GM13976 (cell line): ENCODE data around the gene CCDC148.
A peak's percentile ranks its signal among the peaks of the same experiment; 100 is the strongest.
"Not testable (repeated sequence)": the region's sequence is repeated elsewhere in the genome, so short reads cannot be mapped to it uniquely, and the experiment has no call there.

Experiments
- DNase-seq: peaks from one replicate; pipeline ENCODE4 v3.0.0; 2012; ENCODE audit warnings: low spot score
- CTCF ChIP-seq: IDR thresholded peaks from 2 replicates; pipeline ENCODE4 v1.5.1; 2012; ENCODE audit warnings: borderline replicate concordance, mild to moderate bottlenecking; ENCODE audit not compliant: insufficient read depth; ENCODE audit errors: extremely low read depth, missing control alignments, control extremely low read depth
- in situ Hi-C: fragments of 300-500 bp; cut with MboI; formaldehyde crosslinking; loops from one replicate; pipeline ENCODE4 v1.12.0; 2022; ENCODE audit warnings: low sequenced_read_pairs, mixed read lengths, inconsistent platforms; ENCODE audit not compliant: unreplicated experiment

CCDC148 gene

GRCh38 chr2:158477202-158477601 lies 20.6 kb upstream of the CCDC148 start:
- TF ChIP-seq CTCF, result no peak
- in situ Hi-C loops, result no loop called here

GRCh38 chr2:158474526-158475011 lies 18.0 kb upstream of the CCDC148 start:
- DNase-seq, result not testable (repeated sequence)
- in situ Hi-C loops, result loop anchor here (25.0 kb wide), 1 partner anchor 263 kb away; no protein-coding TSS in a partner anchor

More at GRCh38 chr2:158477202-158477601, 20.6 kb upstream of the CCDC148 start:
- no peak for DNase-seq

DNA sequence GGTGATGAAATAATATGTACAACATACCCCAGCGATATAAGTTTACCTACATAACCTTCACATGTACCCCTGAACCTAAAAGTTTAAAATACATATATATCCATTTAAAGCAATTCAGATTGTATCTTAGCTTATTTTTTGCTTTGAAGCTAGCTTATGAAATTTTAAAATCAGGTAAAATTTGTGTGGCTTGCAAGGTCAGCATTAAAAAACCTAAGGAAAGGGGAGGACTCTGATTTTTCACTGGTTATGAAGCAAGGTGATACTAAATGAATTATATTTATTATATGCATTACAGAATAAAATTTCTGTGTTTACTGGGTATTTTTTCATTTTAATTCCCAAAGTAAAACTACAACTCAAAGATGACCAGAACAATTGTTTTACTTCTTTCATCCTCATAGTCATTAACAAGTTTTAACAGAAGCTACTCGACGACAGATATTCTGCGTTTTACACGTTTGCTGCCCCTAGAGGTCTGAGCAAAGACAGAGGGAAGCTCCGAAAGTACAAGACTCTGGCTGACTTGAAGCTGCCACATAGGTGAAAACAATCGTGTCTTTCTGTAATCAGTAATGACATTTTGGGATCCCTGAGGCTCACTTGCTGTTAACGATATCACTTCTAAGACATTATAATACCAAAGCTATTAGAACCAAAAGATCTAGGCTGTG lies 17.3 kb upstream of the CCDC148 start:
- in situ Hi-C loops, result loop anchor here (25.0 kb wide), 1 partner anchor 263 kb away; no protein-coding TSS in a partner anchor
- no peak for TF ChIP-seq CTCF

GRCh38 chr2:158473300-158473699 lies 16.7 kb upstream of the CCDC148 start:
- DNase-seq, result not testable (repeated sequence)
- in situ Hi-C loops, result loop anchor here (25.0 kb wide), 1 partner anchor 264 kb away; no protein-coding TSS in a partner anchor

More for the DNA sequence above, 17.3 kb upstream of the CCDC148 start:
- no peak for DNase-seq

DNA sequence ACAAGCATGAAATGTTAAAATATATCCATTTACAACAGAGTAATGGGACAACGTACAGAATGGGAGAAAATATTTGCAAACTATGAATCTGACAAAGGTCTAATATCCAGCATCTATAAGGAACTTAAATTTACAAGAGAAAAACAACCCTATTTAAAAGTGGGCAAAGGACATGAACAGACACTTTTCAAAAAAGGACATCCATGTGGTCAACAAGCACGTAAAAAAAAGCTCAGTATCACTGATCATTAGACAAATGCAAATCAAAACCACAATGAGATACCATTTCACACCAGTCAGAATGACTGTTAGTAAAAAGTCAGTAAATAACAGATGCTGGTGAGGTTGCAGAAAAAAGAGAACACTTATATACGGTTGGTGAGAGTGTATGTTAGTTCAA lies 16.3 kb upstream of the CCDC148 start:
- DNase-seq, result not testable (repeated sequence)
- in situ Hi-C loops, result loop anchor here (25.0 kb wide), 1 partner anchor 264 kb away; no protein-coding TSS in a partner anchor

GRCh38 chr2:158467248-158467647 lies 10.7 kb upstream of the CCDC148 start:
- no peak for DNase-seq
- no peak for TF ChIP-seq CTCF
- in situ Hi-C loops, result loop anchor here (25.0 kb wide), 1 partner anchor 270 kb away; no protein-coding TSS in a partner anchor

DNA sequence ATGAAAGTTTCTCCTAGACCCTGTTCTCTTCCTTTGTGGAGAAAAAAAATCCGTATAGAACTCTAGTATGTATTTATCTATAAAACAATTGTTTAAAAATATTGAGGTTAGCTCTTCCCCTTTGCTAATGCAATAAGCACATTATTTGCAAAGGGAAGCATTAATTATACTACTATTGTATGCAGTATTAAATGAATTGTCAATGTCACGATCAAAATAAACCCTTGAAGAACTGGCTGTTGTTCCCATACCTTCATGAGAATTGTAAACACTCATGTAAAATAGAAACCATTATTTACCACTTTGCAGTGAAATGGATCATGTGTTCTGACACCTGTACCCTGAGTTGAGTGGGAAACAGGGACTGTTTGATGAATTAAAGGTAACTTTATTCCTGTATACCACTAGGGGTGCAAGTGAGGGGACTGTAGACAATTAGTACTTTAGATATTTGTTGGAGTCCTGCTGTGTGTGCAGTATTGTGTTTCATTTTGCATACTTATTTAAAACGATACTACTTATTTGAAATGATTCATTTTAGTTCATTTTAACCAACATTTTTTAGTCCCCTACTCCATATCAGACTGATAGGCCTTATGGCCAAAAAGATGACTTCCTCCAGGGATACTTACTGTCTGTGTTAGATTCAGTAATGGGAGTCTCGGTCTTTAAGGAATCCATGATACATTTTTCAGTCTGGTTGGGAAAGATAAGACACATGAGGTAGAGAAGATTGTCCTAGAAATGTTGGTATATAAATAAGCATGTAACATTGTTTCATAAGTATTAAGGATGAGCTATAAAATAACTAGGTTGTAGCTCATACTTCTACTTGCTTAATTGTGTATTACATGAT lies 8.1 kb upstream of the CCDC148 start:
- DNase-seq, result peak; percentile 33
- peak; percentile 27 for TF ChIP-seq CTCF
- in situ Hi-C loops, result loop anchor here (25.0 kb wide), 1 partner anchor 273 kb away; no protein-coding TSS in a partner anchor

GRCh38 chr2:158463496-158464095 lies 7.0 kb upstream of the CCDC148 start:
- TF ChIP-seq CTCF, result no peak
- in situ Hi-C loops, result loop anchor here (25.0 kb wide), 1 partner anchor 274 kb away; no protein-coding TSS in a partner anchor
- DNase-seq, result no peak
